A549 (cell line): ENCODE data around the gene DHX30. TPM values are rescaled to one million over a fixed set of nuclear protein-coding genes. Genes with fewer than 3 reads are reported as not detected.
A peak's percentile ranks its signal among the peaks of the same experiment; 100 is the strongest.

Experiments
- ATAC-seq, 2 experiments: fragments of 200-7000 bp in 1 of 2; fragments of >200 bp in 1 of 2; cut with Nextera tagmentation in 1 of 2; cut with Tn5 transposase in 1 of 2; 3 replicates each; pipeline versions ENCODE4 v1.8.0 to v1.9.1; 2018 to 2020; ENCODE audit warnings: mild to moderate bottlenecking in 1 of 2, moderate library complexity in 1 of 2
- CTCF ChIA-PET: fragments of 300-600 bp; sonication (Branson Sonifier 250); formaldehyde crosslinking; extraction: SDS; loops from one replicate; lab custom pipeline; 2021; ENCODE audit warnings: antibody characterized with exemption, inconsistent platforms; lab: Yijun Ruan, JAX
- POLR2A ChIA-PET: fragments of 350-600 bp; formaldehyde crosslinking; extraction: SDS; loops from one replicate; lab custom pipeline; 2021; ENCODE audit warnings: antibody characterized with exemption, inconsistent platforms; lab: Yijun Ruan, JAX
- DNase-seq, 2 experiments: peaks; one replicate each; pipeline versions ENCODE4 v3.0.0 to v3.0.0-alpha.2; 2011 to 2016; ENCODE audit warnings: low read depth in 1 of 2, low spot score in 1 of 2
- FAIRE-seq: peaks from 2 replicates; lab custom pipeline; 2011; peaks lifted over from hg19 to GRCh38; lab: Jason Lieb, UNC
- H3K27ac ChIP-seq, 2 experiments: fragments of >200 bp; sonication (Bioruptor Twin); formaldehyde crosslinking; 3 replicates each; pipeline ENCODE4 v1.5.1; 2016 to 2017
- H3K4me1 ChIP-seq: fragments of >200 bp; sonication (Bioruptor Twin); formaldehyde crosslinking; 3 replicates; pipeline ENCODE4 v1.6.1; 2016
- H3K4me2 ChIP-seq: fragments of >200 bp; sonication (Bioruptor Twin); formaldehyde crosslinking; 3 replicates; pipeline ENCODE4 v1.6.1; 2016
- H3K4me3 ChIP-seq: fragments of >200 bp; sonication (Bioruptor Twin); formaldehyde crosslinking; 3 replicates; pipeline ENCODE4 v1.5.1; 2016
- H3K9me3 ChIP-seq: fragments of >200 bp; sonication (Bioruptor Twin); formaldehyde crosslinking; 3 replicates; pipeline ENCODE4 v1.6.1; 2016
- BHLHE40 ChIP-seq: IDR thresholded peaks from 2 replicates; pipeline ENCODE4 v1.6.1; 2012; ENCODE audit warnings: low read depth, low read length, inconsistent platforms
- CBX2 ChIP-seq: fragments of 200-600 bp; sonication (generic); IDR thresholded peaks from 2 replicates; pipeline ENCODE4 v1.6.1; 2016; ENCODE audit warnings: low read depth, mild to moderate bottlenecking, borderline replicate concordance
- CBX8 ChIP-seq: fragments of 200-600 bp; sonication (generic); IDR thresholded peaks from 2 replicates; pipeline ENCODE4 v1.6.1; 2016
- CEBPB ChIP-seq, 2 experiments: fragments of >200 bp in 1 of 2; sonication (Bioruptor Twin) in 1 of 2; formaldehyde crosslinking in 1 of 2; IDR thresholded peaks; 2 replicates each; pipeline ENCODE4 v1.6.1; 2012 to 2016
- CHD4 ChIP-seq: fragments of 200-600 bp; sonication (generic); IDR thresholded peaks from 2 replicates; pipeline ENCODE4 v1.6.1; 2016; ENCODE audit warnings: antibody characterized with exemption, mild to moderate bottlenecking, borderline replicate concordance
- EHMT2 ChIP-seq: fragments of 200-600 bp; sonication (generic); IDR thresholded peaks from 2 replicates; pipeline ENCODE4 v1.6.1; 2016; ENCODE audit warnings: antibody characterized with exemption, low read depth, mild to moderate bottlenecking, moderate library complexity
- EP300 ChIP-seq, 2 experiments: fragments of >200 bp; sonication (Bioruptor Twin); formaldehyde crosslinking; IDR thresholded peaks; 2 replicates in 1 of 2; 3 replicates in 1 of 2; pipeline ENCODE4 v1.6.1; 2016 to 2017
- FOSB ChIP-seq: fragments of 250-450 bp; sonication (Bioruptor Pico); IDR thresholded peaks from 2 replicates; pipeline ENCODE4 v1.5.0; 2020; ENCODE audit warnings: mild to moderate bottlenecking, moderate library complexity
- FOXS1 ChIP-seq: fragments of 250-450 bp; sonication (Bioruptor Pico); IDR thresholded peaks from 2 replicates; pipeline ENCODE4 v1.5.0; 2020; ENCODE audit warnings: mild to moderate bottlenecking, moderate library complexity
- HDAC2 ChIP-seq: fragments of 200-600 bp; sonication (generic); IDR thresholded peaks from 2 replicates; pipeline ENCODE4 v1.6.1; 2016
- HOXA7 ChIP-seq: fragments of 250-450 bp; sonication (Bioruptor Pico); IDR thresholded peaks from 2 replicates; pipeline ENCODE4 v1.5.0; 2020; ENCODE audit warnings: mild to moderate bottlenecking, moderate library complexity
- JUN ChIP-seq, 2 experiments: fragments of >200 bp; sonication (Bioruptor Twin); formaldehyde crosslinking; IDR thresholded peaks; 2 replicates in 1 of 2; 3 replicates in 1 of 2; pipeline ENCODE4 v1.6.1; 2016 to 2017
- JUNB ChIP-seq: fragments of >200 bp; sonication (Bioruptor Twin); formaldehyde crosslinking; IDR thresholded peaks from 2 replicates; pipeline ENCODE4 v1.6.1; 2016
- MAFK ChIP-seq: fragments of 450-650 bp; IDR thresholded peaks from 2 replicates; pipeline ENCODE4 v1.6.1; 2014; ENCODE audit not compliant: partially characterized antibody
- MAZ ChIP-seq: fragments of 150-350 bp; IDR thresholded peaks from 2 replicates; pipeline ENCODE4 v1.6.1; 2014; ENCODE audit warnings: antibody characterized with exemption, low read depth, low read length, borderline replicate concordance
- MYC ChIP-seq: IDR thresholded peaks from 2 replicates; pipeline ENCODE4 v1.6.1; 2012; ENCODE audit warnings: mild to moderate bottlenecking, inconsistent platforms, low read length, improper control_type of control experiment, borderline replicate concordance
- NFE2L2 ChIP-seq: fragments of 150-350 bp; conservative IDR thresholded peaks from 2 replicates; pipeline ENCODE4 v1.6.1; 2014; ENCODE audit warnings: low read length
- NPAS2 ChIP-seq: fragments of 250-450 bp; sonication (Bioruptor Pico); IDR thresholded peaks from 2 replicates; pipeline ENCODE4 v1.8.0; 2022; ENCODE audit warnings: mild to moderate bottlenecking, moderate library complexity, borderline replicate concordance
- NR3C1 ChIP-seq: fragments of >200 bp; sonication (Bioruptor Twin); formaldehyde crosslinking; IDR thresholded peaks from 3 replicates; pipeline ENCODE4 v1.6.1; 2017
- PBX3 ChIP-seq: IDR thresholded peaks from 2 replicates; pipeline ENCODE4 v1.6.1; 2012
- RNF2 ChIP-seq: fragments of 200-600 bp; sonication (generic); IDR thresholded peaks from 2 replicates; pipeline ENCODE4 v1.6.1; 2016; ENCODE audit warnings: low read depth, mild to moderate bottlenecking, antibody characterized with exemption, moderate library complexity, borderline replicate concordance
- SMC3 ChIP-seq: fragments of >200 bp; sonication (Bioruptor Twin); formaldehyde crosslinking; IDR thresholded peaks from 3 replicates; pipeline ENCODE4 v1.6.1; 2018; ENCODE audit warnings: inconsistent platforms
- SREBF2 ChIP-seq: fragments of 450-650 bp; IDR thresholded peaks from 2 replicates; pipeline ENCODE4 v1.6.1; 2014; ENCODE audit warnings: mild to moderate bottlenecking, moderate library complexity
- ZNF302 ChIP-seq: fragments of 250-450 bp; sonication (Bioruptor Pico); IDR thresholded peaks from 2 replicates; pipeline ENCODE4 v1.9.0; 2021; ENCODE audit warnings: inconsistent platforms, mild to moderate bottlenecking, moderate library complexity
- ZSCAN20 ChIP-seq: fragments of 250-450 bp; sonication (Bioruptor Pico); IDR thresholded peaks from 2 replicates; pipeline ENCODE4 v1.8.0; 2022; ENCODE audit warnings: mild to moderate bottlenecking, moderate library complexity
- WGBS: methylation state at CpG from one replicate; pipeline ENCODE4 v1.1.6; 2017; ENCODE audit errors: missing lambda C conversion rate; 5-methylcytosine and 5-hydroxymethylcytosine counted together
- polyA plus RNA-seq, 4 experiments: library from polyadenylated mRNA; depleted of rRNA in 3 of 4; stranded (reverse); fragments of >200 nt; fragmentation: RNase III in 1 of 4; extraction: RNeasy Plus Mini Kit Qiagen cat#74134 plus additional on column Dnase treatment in 1 of 4; gene quantifications; 2 replicates in 3 of 4; 3 replicates in 1 of 4; pipeline ENCODE4 v1.2.3, GENCODE V29; 2011 to 2017
- TF ChIP-seq, protein P1 (sequence below): fragments of >200 bp; sonication (Bioruptor Twin); formaldehyde crosslinking; IDR thresholded peaks from 3 replicates; pipeline ENCODE4 v1.5.1; 2016
- TF ChIP-seq, protein P2 (sequence below): fragments of 250-450 bp; sonication (Bioruptor Pico); IDR thresholded peaks from 2 replicates; pipeline ENCODE4 v1.5.0; 2021; ENCODE audit warnings: mild to moderate bottlenecking, moderate library complexity, borderline replicate concordance

Gene DHX30
- polyA plus RNA-seq, 2 of the 4 experiments (the other 2 are of a cell fraction): 40.5 to 44.6 TPM

DNA sequence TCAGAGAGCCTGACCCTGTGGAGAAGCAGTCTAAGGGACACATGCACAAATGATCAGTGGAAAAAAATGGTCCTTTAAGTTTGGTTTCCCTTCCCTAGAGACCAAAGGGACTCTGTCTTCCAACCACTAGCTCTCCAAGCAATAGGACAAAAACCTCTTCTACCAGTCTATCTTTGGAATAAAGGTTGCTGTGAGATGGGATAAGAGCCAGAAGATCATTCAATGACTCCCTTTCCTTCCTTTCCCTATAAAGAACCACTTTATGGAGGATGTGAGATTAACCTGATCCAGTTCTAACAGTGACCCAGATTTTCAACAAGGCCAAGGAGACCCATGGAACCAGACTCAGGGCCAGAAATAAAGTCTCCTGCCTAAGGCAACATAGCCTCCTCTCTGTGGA lies 74.8 kb downstream of the DHX30 start:
- TF ChIP-seq SMC3: no peak
- TF ChIP-seq RNF2: no peak
- no peak for TF ChIP-seq HDAC2
- TF ChIP-seq SREBF2: no peak
- TF ChIP-seq ZSCAN20 (CRISPR knock-in tag): no peak
- TF ChIP-seq JUN (IDR thresholded peaks at IDR 0.05): no peak
- TF ChIP-seq, protein P1, sequence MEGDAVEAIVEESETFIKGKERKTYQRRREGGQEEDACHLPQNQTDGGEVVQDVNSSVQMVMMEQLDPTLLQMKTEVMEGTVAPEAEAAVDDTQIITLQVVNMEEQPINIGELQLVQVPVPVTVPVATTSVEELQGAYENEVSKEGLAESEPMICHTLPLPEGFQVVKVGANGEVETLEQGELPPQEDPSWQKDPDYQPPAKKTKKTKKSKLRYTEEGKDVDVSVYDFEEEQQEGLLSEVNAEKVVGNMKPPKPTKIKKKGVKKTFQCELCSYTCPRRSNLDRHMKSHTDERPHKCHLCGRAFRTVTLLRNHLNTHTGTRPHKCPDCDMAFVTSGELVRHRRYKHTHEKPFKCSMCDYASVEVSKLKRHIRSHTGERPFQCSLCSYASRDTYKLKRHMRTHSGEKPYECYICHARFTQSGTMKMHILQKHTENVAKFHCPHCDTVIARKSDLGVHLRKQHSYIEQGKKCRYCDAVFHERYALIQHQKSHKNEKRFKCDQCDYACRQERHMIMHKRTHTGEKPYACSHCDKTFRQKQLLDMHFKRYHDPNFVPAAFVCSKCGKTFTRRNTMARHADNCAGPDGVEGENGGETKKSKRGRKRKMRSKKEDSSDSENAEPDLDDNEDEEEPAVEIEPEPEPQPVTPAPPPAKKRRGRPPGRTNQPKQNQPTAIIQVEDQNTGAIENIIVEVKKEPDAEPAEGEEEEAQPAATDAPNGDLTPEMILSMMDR: no peak
- TF ChIP-seq CHD4: no peak
- TF ChIP-seq EP300 (IDR thresholded peaks at IDR 0.05): no peak
- TF ChIP-seq MYC: no peak
- no peak for TF ChIP-seq CEBPB (IDR thresholded peaks at IDR 0.05)
- no peak for TF ChIP-seq CBX8
- no peak for TF ChIP-seq PBX3
- TF ChIP-seq FOXS1: no peak
- ChIA-PET CTCF (interaction anchor here (1.0 kb wide), 1 partner anchor 15 kb away, joined by 4 read pairs; no protein-coding TSS in a partner anchor), POLR2A (no interaction called here)
- DNase-seq (no peak), FAIRE-seq (no peak), ATAC-seq (no peak)
- H3K4me3 ChIP-seq: no peak overlapping the region
- no peaks in the 10 kb centered on the region for H3K9me3 ChIP-seq
- no peak overlapping the region for H3K4me2 ChIP-seq
- H3K27ac ChIP-seq: no peak overlapping the region
- no peaks in the 10 kb centered on the region for H3K4me1 ChIP-seq

- CTCF ChIA-PET: interaction anchor here (0.6 to 1.2 kb wide), 4 partner anchors 8 to 268 kb away, joined by 3 to 5 read pairs (median 3); no protein-coding TSS in a partner anchor
Measured at GRCh38 chr3:47882338-47882737, 79.4 kb downstream of the DHX30 start.

More at GRCh38 chr3:47882338-47882737, 79.4 kb downstream of the DHX30 start:
- DNase-seq: peak in 1 of 2 experiments; percentile 3
- no peak overlapping the region for H3K4me3 ChIP-seq
- no peak overlapping the region for H3K27ac ChIP-seq
- POLR2A ChIA-PET: no interaction called here
- no peak for FAIRE-seq
- 100% methylated on average over 2 of the region's 2 CpGs for WGBS
- no peaks in the 10 kb centered on the region for H3K9me3 ChIP-seq
- no peaks in the 10 kb centered on the region for H3K4me1 ChIP-seq
- TF ChIP-seq NPAS2 (CRISPR knock-in tag) (no peak), CEBPB (IDR thresholded peaks at IDR 0.05) (no peak), MAZ (no peak), NFE2L2 (no peak), NR3C1 (no peak), CBX2 (no peak), HDAC2 (no peak), BHLHE40 (no peak), EHMT2 (no peak), CHD4 (no peak), JUNB (no peak), ZNF302 (no peak), MAFK (no peak), FOSB (CRISPR knock-in tag) (no peak), FOXS1 (no peak), HOXA7 (CRISPR knock-in tag) (no peak), CBX8 (no peak)
- TF ChIP-seq, protein P2, sequence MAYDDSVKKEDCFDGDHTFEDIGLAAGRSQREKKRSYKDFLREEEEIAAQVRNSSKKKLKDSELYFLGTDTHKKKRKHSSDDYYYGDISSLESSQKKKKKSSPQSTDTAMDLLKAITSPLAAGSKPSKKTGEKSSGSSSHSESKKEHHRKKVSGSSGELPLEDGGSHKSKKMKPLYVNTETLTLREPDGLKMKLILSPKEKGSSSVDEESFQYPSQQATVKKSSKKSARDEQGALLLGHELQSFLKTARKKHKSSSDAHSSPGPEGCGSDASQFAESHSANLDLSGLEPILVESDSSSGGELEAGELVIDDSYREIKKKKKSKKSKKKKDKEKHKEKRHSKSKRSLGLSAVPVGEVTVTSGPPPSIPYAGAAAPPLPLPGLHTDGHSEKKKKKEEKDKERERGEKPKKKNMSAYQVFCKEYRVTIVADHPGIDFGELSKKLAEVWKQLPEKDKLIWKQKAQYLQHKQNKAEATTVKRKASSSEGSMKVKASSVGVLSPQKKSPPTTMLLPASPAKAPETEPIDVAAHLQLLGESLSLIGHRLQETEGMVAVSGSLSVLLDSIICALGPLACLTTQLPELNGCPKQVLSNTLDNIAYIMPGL: no peak
- no peak overlapping the region for H3K4me2 ChIP-seq
- peak in 1 of 2 experiments; percentile 60; a peak in 2 of 6 replicates for ATAC-seq
